Measurements from ENCODE around the gene PROS1. TPM values are rescaled to one million over a fixed set of nuclear protein-coding genes. Genes with fewer than 3 reads are reported as not detected.

PROS1 gene
- total and polyA plus RNA-seq, 2 of the 8 experiments (the other 6 are each of a cell fraction or from before 2014, with no cell fraction given) = 0.65 to 2.5 TPM

- TF ChIP-seq, protein P1, sequence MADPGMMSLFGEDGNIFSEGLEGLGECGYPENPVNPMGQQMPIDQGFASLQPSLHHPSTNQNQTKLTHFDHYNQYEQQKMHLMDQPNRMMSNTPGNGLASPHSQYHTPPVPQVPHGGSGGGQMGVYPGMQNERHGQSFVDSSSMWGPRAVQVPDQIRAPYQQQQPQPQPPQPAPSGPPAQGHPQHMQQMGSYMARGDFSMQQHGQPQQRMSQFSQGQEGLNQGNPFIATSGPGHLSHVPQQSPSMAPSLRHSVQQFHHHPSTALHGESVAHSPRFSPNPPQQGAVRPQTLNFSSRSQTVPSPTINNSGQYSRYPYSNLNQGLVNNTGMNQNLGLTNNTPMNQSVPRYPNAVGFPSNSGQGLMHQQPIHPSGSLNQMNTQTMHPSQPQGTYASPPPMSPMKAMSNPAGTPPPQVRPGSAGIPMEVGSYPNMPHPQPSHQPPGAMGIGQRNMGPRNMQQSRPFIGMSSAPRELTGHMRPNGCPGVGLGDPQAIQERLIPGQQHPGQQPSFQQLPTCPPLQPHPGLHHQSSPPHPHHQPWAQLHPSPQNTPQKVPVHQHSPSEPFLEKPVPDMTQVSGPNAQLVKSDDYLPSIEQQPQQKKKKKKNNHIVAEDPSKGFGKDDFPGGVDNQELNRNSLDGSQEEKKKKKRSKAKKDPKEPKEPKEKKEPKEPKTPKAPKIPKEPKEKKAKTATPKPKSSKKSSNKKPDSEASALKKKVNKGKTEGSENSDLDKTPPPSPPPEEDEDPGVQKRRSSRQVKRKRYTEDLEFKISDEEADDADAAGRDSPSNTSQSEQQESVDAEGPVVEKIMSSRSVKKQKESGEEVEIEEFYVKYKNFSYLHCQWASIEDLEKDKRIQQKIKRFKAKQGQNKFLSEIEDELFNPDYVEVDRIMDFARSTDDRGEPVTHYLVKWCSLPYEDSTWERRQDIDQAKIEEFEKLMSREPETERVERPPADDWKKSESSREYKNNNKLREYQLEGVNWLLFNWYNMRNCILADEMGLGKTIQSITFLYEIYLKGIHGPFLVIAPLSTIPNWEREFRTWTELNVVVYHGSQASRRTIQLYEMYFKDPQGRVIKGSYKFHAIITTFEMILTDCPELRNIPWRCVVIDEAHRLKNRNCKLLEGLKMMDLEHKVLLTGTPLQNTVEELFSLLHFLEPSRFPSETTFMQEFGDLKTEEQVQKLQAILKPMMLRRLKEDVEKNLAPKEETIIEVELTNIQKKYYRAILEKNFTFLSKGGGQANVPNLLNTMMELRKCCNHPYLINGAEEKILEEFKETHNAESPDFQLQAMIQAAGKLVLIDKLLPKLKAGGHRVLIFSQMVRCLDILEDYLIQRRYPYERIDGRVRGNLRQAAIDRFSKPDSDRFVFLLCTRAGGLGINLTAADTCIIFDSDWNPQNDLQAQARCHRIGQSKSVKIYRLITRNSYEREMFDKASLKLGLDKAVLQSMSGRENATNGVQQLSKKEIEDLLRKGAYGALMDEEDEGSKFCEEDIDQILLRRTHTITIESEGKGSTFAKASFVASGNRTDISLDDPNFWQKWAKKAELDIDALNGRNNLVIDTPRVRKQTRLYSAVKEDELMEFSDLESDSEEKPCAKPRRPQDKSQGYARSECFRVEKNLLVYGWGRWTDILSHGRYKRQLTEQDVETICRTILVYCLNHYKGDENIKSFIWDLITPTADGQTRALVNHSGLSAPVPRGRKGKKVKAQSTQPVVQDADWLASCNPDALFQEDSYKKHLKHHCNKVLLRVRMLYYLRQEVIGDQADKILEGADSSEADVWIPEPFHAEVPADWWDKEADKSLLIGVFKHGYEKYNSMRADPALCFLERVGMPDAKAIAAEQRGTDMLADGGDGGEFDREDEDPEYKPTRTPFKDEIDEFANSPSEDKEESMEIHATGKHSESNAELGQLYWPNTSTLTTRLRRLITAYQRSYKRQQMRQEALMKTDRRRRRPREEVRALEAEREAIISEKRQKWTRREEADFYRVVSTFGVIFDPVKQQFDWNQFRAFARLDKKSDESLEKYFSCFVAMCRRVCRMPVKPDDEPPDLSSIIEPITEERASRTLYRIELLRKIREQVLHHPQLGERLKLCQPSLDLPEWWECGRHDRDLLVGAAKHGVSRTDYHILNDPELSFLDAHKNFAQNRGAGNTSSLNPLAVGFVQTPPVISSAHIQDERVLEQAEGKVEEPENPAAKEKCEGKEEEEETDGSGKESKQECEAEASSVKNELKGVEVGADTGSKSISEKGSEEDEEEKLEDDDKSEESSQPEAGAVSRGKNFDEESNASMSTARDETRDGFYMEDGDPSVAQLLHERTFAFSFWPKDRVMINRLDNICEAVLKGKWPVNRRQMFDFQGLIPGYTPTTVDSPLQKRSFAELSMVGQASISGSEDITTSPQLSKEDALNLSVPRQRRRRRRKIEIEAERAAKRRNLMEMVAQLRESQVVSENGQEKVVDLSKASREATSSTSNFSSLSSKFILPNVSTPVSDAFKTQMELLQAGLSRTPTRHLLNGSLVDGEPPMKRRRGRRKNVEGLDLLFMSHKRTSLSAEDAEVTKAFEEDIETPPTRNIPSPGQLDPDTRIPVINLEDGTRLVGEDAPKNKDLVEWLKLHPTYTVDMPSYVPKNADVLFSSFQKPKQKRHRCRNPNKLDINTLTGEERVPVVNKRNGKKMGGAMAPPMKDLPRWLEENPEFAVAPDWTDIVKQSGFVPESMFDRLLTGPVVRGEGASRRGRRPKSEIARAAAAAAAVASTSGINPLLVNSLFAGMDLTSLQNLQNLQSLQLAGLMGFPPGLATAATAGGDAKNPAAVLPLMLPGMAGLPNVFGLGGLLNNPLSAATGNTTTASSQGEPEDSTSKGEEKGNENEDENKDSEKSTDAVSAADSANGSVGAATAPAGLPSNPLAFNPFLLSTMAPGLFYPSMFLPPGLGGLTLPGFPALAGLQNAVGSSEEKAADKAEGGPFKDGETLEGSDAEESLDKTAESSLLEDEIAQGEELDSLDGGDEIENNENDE (IDR thresholded peaks at IDR 0.05; ENCODE audit: insufficient replicate concordance, low read length) = no peak
Observed at GRCh38 chr3:93924491-93924890, 49.2 kb downstream of the PROS1 start (continued).
